IPS-18c (cell line): ENCODE data around the gene UTS2B.

Source experiments
- H3K4me3 ChIP-seq: 2 replicates; pipeline ENCODE4 v1.7.0; 2013; ENCODE audit warnings: low read depth, mild to moderate bottlenecking, low read length, moderate library complexity; ENCODE audit not compliant: insufficient read depth
- H3K9me3 ChIP-seq: one replicate; pipeline ENCODE4 v1.6.1; 2013; ENCODE audit warnings: mild to moderate bottlenecking, low read length, moderate library complexity; ENCODE audit not compliant: control insufficient read depth, insufficient read depth

The UTS2B gene

DNA sequence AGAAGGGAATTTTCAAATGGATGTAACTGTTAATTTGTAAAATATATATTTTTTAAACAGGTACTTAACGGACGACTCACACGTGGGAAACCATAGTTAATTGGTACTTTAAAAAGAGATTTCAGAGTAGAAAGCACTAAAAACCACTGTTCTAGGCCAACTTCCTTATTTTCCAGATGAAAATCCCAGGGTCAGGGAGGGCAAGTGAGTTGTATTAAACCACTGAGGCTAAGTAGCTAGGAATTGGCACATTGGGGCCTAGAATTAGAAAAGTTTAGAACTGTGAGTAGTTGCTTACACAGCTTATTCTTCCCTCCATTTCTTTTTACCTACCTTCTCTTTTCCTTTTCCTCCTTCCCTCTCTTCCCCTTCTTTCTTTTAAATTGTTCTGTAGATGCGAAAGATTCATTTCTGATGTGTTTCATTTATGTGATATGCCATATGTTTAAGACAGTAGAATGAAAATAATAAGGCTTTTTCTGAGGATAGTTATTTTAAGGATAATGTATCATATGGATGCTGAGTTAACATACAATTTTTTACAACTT is 4.1 kb upstream of the UTS2B start:
- H3K4me3 ChIP-seq: no peak overlapping the region
- H3K9me3 ChIP-seq: no peaks in the 10 kb centered on the region

GRCh38 chr3:191333298-191333880 is 3.1 kb upstream of the UTS2B start:
- no peak overlapping the region for H3K4me3 ChIP-seq
- H3K9me3 ChIP-seq: no peaks in the 10 kb centered on the region

- Histone ChIP-seq H3K4me3 (no peak overlapping the region), H3K9me3 (no peaks in the 10 kb centered on the region)
Measured at GRCh38 chr3:191331388-191331787, 1.1 kb upstream of the UTS2B start.

DNA sequence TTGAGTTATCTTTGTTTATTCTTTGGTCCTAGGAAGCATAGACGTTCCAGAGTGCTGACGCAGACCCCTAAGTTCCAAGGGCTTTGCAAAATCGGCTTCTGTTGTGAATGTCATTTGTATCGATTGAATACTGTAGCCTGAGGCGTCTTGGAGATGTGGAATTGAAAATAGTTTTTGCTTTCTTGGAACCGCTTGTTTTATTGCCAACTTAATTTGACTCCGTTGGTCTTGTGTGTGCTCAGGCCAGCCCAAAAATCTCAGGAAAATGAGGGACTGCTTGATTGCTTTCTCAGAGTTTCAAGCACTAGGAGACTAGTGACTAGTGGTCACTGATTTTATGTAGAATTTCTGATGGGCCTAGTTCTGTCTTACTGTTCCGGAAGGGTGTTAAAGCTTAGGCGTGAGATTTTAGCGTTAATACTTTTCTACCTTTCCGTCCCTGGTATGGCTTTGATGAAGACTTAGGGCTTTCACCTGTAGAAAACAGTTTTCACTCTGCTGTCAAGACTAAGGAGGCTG is 263 bp upstream of the UTS2B start:
- Histone ChIP-seq H3K4me3 (peak overlapping the region; percentile 90), H3K9me3 (no peaks in the 10 kb centered on the region)

DNA sequence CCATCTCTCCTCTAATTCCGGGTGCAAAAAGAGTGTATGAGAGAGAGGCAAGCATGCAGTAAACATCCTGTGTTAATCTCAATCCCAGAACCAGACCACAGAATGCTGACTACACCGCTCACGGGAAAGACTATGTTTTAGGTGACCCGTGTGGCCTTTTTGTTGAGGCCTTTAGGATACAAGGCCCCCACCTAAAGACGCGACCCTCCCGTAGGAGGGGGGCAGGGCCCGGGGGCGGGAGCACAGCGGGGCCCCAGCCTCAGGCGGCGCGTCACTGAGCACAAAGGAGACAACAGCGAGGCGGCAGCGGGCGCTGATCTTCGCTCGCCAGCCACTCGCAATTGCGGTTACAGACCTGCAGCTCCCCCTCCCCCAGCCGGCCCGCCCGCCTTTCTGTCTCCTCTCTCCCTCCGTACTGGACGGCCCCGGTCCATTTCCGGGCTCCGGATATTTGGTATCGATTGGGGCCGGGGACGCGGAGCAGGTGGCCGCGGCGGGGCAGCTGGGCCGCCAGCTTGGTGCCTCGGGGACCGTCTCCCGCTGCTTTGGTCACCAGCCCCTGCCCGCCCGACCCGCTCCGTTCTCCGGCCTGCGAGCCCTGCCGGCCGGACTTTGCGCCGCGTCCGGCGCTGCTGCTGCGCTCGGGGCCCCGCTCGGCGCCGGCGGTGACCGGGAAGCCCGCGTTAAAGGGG is 1.2 kb downstream of the UTS2B start, which contains the start of gene CCDC50:
CCDC50 (plus strand) TSS at position 433 of the 692 bp plus-strand sequence. CDS start 281 bp downstream, outside the sequence.
- Histone ChIP-seq H3K9me3 (no peaks in the 10 kb centered on the region), H3K4me3 (peak within 1 kb of the TSS; percentile 90)

- peak overlapping the region; percentile 90 for H3K4me3 ChIP-seq
- H3K9me3 ChIP-seq: no peaks in the 10 kb centered on the region
Measured at GRCh38 chr3:191328383-191328961, 1.9 kb downstream of the UTS2B start.

GRCh38 chr3:191327526-191327925 is 2.8 kb downstream of the UTS2B start:
- H3K4me3 ChIP-seq: no peak overlapping the region
- no peaks in the 10 kb centered on the region for H3K9me3 ChIP-seq

- Histone ChIP-seq H3K9me3 (no peaks in the 10 kb centered on the region), H3K4me3 (no peak overlapping the region)
Measured at GRCh38 chr3:191324936-191325335, 5.4 kb downstream of the UTS2B start.

DNA sequence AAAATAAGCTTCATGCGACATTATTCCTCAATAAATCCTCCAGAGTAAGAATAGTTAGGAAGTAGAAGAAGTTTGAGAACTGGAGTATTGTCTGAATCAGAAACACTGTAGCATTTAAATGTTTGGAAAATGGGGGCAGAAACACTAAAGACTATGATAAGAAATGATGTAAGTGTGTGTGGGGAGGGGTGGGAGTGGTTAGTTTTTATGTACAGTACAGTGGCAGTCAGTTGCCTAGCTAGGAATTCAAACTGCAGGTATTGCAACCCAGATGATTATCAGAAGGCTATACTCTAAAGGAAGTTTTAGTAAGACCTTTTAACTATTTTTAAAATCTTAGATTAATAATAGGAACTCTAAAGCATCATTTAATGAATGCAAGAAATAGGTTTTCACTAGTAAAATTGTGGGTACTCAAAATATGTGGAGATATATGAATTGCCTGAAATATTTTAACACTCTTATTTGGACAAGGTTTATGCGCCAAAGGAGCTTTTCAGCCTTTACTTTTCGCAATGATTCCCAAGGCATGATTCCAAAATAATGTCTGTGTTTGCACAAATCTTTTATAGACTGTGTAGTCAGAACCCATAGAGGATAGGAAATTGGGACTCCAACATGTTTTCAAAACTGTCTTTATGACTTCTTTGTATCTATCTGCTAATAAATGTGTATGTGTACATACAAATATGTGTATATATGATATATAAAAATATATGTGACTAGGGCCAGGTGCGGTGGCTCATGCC is 9.1 kb downstream of the UTS2B start:
- no peaks in the 10 kb centered on the region for H3K9me3 ChIP-seq

GRCh38 chr3:191320316-191320715 is 10.0 kb downstream of the UTS2B start:
- no peaks in the 10 kb centered on the region for H3K9me3 ChIP-seq

More for the DNA sequence above, 9.1 kb downstream of the UTS2B start:
- H3K4me3 ChIP-seq: no peak overlapping the region

DNA sequence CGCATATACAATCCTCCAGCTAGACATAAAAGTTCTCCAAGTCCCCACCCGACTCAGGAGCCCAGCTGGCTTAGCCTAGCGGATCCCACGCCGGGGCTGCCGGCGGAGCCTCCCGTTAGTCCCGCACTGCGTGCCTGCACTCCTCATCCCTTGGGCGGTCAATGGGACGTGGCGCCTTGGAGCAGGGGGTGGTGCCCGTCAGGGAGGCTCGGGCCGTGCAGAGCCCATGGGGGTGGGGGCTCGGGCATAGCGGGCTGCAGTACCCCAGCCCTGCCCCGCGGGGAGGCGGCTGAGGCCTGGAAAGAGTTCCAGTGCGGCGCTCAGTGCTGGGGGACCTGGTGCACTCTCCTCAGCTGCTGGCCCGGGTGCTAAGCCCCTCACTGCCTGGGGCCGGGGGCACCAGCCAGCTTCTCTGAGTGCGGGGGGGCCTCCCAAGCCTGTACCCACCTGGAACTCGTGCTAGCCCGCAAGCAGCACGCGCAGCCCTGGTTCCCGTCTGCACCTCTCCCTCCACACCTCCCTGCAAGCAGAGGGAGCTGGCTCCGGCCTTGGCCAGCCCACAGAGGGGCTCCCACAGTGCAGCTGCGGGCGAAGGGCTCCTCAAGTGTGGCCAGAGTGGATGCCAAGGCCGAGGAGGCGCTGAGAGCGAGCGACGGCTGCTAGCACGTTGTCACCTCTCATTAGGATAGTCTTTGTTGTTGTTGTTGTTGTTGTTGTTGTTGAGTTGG is 13.3 kb downstream of the UTS2B start:
- no peak overlapping the region for H3K4me3 ChIP-seq
- no peaks in the 10 kb centered on the region for H3K9me3 ChIP-seq

More at GRCh38 chr3:191320316-191320715, 10.0 kb downstream of the UTS2B start:
- H3K4me3 ChIP-seq: no peak overlapping the region

DNA sequence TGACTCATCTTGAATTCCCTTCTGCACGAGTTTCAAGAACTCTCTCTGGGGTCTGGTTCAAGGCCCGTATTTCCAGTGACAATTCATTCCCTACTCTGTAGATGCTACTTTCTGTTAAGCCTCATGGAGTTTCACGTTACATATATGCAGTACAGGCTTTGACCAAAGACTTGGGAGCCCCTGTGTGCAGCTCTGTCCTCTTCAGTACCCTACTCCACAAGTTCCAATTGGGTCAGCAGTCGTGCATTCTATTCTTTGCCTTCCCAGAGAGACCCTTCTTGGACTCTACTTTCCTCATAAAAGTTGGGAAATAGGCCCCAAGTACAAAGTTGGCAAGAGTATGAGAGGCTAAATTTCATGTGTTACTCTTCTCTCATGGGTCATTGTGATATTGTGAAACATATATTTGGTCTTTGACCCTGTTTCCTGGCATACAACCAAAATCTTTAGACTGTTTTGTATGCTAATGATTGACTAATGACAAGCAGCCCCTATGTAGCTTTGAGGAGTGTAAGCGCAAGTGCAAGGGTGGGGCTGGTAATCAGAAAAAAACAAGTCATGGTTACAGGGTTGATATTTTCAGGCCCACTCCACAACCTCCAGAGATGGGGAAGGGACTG is 16.1 kb downstream of the UTS2B start:
- H3K9me3 ChIP-seq: no peaks in the 10 kb centered on the region
- no peak overlapping the region for H3K4me3 ChIP-seq

- Histone ChIP-seq H3K9me3 (no peaks in the 10 kb centered on the region), H3K4me3 (no peak overlapping the region)
Measured at GRCh38 chr3:191313296-191313695, 17.0 kb downstream of the UTS2B start.

- Histone ChIP-seq H3K9me3 (no peaks in the 10 kb centered on the region), H3K4me3 (no peak overlapping the region)
Measured at GRCh38 chr3:191307341-191307740, 23.0 kb downstream of the UTS2B start.

DNA sequence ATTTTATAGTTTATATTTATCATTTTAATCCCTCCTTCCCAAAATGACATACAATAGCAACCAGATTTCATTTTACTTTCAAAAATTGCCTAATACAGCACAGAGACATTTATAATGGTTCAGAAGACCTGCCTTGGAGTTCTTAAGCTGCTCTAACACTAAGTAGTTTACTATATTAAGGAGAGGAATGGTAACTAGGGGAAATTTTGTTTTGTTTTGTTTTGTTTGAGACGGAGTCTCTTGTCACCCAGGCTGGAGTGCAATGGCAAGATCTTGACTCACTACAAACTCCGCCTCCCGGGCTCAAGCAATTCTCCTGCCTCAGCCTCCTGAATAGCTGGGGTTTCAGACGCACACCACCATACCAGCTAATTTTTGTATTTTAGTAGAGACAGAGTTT is 23.9 kb downstream of the UTS2B start:
- Histone ChIP-seq H3K4me3 (no peak overlapping the region), H3K9me3 (no peaks in the 10 kb centered on the region)

- Histone ChIP-seq H3K4me3 (no peak overlapping the region), H3K9me3 (no peaks in the 10 kb centered on the region)
Measured at GRCh38 chr3:191303596-191303995, 26.7 kb downstream of the UTS2B start.
